HG03342 (cell line): ENCODE data around the gene LPA.
"Not testable (repeated sequence)": the region's sequence is repeated elsewhere in the genome, so short reads cannot be mapped to it uniquely, and the experiment has no call there.

ENCODE experiments used
- ATAC-seq: cut with Tn5 transposase; IDR thresholded peaks from one replicate; pipeline ENCODE4 v1.9.1; 2021; ENCODE audit warnings: mild to moderate bottlenecking, moderate library complexity; ENCODE audit not compliant: unreplicated experiment

LPA gene, protein sequence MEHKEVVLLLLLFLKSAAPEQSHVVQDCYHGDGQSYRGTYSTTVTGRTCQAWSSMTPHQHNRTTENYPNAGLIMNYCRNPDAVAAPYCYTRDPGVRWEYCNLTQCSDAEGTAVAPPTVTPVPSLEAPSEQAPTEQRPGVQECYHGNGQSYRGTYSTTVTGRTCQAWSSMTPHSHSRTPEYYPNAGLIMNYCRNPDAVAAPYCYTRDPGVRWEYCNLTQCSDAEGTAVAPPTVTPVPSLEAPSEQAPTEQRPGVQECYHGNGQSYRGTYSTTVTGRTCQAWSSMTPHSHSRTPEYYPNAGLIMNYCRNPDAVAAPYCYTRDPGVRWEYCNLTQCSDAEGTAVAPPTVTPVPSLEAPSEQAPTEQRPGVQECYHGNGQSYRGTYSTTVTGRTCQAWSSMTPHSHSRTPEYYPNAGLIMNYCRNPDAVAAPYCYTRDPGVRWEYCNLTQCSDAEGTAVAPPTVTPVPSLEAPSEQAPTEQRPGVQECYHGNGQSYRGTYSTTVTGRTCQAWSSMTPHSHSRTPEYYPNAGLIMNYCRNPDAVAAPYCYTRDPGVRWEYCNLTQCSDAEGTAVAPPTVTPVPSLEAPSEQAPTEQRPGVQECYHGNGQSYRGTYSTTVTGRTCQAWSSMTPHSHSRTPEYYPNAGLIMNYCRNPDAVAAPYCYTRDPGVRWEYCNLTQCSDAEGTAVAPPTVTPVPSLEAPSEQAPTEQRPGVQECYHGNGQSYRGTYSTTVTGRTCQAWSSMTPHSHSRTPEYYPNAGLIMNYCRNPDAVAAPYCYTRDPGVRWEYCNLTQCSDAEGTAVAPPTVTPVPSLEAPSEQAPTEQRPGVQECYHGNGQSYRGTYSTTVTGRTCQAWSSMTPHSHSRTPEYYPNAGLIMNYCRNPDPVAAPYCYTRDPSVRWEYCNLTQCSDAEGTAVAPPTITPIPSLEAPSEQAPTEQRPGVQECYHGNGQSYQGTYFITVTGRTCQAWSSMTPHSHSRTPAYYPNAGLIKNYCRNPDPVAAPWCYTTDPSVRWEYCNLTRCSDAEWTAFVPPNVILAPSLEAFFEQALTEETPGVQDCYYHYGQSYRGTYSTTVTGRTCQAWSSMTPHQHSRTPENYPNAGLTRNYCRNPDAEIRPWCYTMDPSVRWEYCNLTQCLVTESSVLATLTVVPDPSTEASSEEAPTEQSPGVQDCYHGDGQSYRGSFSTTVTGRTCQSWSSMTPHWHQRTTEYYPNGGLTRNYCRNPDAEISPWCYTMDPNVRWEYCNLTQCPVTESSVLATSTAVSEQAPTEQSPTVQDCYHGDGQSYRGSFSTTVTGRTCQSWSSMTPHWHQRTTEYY (N-terminal part only)

DNA sequence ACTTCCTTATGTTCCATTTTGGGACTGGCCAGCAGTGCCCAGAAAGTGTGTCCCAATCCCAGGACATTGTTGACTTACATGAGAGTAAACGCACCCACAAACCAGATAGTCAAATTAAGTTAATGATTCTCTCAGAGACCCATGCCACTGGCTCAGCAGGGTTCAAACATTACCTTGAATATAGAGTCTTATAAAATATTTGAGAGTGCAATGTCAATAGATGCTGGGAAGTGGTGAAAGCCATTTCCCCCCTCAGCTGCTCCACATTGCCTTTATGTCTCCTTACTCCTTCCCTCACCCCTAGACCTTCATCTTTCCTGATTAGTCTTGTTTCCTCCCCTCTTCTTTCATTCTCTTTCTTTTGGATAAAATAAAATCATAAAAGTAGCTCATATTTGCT lies at the start of gene LPA:
Gene LPA, minus strand, starts transcription at position 78 of the 400 bp plus-strand sequence. Its CDS starts 61 bp downstream, at position 17.
- not testable (repeated sequence) for ATAC-seq

DNA sequence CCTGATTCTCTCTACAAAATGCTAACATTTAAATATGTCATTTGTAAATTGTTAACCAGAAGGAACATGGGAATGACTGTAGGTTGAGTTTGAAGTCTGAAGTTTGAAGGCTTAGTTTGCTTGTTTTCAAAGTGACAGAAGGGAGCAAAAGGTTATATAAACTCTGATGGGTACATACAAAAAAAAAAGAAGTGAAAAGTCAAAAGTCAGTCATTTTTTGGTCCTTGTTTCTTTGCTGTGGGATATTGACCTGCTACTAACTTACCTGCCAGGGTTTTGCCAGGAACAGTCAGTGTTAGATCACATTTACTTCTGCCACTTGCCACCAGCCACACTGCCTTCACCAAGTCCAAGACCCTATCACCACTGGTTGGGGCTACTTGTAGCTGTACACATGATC lies 44.9 kb upstream of the LPA start:
- ATAC-seq: not testable (repeated sequence)

DNA sequence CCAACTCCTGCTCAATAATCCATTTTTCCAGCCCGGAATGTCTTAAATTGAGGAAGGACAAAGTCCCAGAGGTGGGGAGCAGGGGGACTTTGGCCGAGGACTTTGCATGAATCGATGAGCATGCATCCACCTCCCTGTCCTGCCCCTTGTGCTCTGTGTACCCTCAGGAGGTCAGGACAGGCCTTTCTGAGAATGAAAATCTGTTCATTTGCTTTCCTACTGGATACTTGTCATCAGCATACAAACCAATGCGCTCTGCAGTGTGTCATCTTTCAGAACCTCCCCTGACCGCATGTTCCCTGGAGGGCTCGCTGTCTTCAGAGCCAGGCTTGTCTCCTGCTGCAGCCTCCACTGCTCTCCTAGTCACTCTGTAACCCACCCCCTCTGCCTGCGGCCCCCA lies 40.6 kb upstream of the LPA start:
- ATAC-seq: not testable (repeated sequence)

DNA sequence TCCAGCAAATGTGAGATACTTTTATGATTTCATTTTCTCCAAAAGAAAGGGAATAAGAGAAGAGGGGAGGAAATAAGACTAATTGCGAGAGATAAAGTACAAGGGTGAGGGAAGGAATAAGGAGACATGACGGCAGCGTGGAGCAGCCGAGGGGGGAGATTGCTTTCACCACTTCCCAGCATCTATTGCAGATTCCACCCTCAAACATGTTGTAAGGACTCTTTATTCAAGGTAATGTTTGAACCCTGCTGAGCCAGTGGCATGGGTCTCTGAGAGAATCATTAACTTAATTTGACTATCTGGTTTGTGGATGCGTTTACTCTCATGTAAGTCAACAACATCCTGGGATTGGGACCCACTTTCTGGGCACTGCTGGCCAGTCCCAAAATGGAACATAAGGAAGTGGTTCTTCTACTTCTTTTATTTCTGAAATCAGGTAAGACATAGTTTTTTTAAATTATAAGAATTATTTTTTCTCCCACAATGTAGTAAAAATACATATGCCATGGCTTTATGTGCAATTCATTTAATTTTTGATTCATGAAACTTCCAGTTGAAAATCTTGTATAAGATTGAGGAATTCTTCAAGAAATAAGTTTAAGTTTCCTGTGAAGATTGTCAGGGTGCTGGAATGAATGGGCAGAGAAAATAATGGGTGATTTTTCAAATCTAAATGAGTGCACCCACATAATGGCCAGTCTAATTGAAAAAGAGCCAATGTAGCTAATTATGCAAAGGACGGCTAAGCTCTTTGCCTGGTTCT lies 38.0 kb upstream of the LPA start, which contains the start of gene PLG:
Gene PLG, plus strand, starts transcription at position 327 of the 763 bp plus-strand sequence. Its CDS starts 61 bp downstream, at position 388.
- ATAC-seq: not testable (repeated sequence)

DNA sequence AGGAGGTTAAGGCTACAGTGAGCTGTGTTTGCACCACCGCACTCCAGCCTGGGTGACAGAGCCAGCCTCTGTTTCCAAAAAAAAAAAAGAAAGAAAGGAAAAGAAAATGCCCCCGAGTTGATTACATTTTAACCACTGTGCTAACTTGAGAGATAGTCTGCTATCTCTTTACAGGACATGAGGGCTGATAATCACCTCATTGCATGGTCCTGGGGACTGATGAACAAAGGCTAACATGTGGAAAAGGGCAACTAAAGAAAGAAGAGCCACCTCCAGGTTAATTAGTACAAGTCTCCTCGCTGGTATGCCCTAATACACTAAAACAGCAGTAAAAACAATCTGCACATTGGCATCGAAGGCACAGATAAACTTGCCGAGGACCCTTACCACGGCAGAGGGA lies 33.8 kb upstream of the LPA start:
- no peak for ATAC-seq

DNA sequence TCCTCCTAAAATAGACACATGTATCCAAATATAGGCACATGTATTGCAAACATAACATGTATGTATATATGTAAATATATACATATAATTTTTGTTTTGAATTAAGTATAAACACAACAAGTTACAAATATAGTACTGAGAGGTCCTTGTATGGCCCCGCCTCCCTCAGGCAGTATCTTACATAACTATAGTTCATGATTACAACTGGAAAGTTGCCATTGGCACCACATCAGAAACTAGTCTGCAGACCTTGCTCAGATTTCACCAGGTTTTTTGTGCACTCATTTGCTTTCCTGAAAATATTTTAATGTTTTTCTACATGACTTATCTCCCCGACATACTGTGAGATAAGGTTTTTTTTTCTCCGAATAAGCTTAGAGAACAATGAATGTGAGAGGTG lies 32.8 kb upstream of the LPA start:
- not testable (repeated sequence) for ATAC-seq

DNA sequence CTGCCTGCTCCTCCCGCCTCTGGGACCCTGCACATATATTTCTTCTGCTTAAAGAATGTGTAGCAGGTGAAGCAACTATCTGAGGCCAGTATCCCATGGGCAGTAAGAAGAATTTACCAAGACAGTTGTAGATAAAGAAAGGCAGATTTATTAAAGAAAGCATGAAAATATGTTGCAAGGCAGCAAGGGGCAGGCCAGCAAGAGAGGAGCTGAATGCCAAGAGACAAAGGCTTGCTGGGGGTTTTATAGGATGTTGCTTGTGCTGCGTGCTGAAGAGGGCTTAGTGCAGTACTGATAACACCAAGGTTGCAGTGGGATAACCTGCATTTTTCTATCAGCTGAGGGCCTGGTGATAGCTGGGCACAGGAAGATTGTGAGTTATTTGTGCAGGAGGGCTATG lies 31.5 kb upstream of the LPA start:
- ATAC-seq: not testable (repeated sequence)

DNA sequence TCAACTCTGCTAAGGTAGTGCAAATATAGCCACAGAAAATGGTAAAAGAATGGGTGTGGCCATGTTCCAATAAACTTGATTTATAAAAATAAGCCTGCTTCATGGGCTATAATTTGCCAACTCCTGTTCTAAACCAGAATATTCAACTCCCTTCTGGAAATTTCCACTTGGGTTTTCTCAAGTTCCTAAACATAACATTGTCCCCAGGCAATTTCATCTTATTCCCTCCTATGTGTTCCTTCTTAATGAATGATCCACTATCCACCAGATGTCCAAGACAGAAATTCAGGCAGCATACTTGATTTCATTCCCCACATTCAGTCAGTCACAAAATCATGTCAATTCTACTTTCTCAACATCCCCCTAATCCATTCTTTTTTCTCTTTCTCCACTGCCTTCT lies 30.9 kb upstream of the LPA start:
- not testable (repeated sequence) for ATAC-seq

DNA sequence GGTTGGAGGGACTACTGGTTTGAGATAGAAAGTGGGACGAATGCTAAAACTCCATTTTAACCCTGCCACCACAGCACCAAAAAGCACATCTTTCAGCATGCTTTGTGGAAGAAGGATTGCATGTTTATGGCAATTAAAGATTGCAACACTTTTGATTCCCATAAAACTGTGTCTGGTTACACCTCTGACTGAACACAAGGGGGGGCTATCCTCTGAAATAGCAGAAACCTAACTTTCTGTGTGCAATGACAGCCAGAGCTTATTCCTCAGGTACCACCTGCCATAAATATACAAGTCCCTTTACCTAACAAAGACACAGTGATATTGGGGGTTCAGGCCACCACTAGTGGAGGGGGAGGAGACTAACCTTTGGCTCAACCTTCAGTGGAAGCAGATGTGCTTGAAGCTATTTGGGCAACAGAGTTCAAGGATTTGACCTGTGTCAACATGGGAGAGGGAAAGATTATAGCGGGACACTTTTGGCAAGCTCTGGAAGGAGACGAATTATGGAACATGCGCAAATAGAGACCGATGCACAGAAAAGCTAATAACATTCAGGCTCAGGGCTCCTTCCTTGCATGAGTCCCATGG lies 28.4 kb upstream of the LPA start:
- ATAC-seq: no peak

DNA sequence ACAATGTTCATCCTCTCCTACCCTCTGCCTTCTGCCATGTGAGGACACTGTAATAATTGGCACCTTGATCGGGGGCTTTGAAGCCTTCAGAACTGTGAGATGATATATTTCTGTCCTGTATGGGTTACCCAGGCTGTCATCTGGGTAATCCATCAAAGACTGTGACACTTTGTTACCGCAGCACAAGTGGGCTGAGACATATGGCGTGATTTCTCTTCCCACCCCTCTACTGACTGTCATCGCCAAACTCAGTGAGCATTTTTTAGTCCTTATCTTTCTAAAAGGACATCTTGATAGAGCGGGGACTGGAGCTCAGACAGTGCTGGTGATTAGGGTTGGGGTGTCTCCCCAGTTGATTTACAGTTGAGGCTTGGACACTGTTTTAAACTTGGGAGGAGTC lies 27.5 kb upstream of the LPA start:
- ATAC-seq: no peak

DNA sequence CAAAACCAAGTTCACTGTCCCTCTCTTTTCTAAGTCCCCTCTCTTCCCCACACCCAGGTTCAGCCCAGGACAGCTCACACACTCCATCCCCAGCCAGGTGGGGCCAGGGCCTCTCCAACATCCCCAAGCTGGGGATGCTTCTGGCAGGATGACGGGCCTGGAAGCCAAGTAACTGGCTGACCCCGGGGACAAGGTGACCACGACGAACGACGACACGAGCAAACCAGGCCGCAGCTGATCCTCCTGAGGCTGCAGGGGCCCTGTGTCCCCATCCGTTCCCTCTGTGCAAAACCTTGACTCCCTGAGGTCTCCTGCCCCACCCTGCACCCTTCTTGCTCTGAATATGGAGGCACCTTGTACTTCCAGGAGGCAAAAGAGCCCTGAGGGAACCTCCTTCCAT lies 26.4 kb upstream of the LPA start:
- no peak for ATAC-seq

DNA sequence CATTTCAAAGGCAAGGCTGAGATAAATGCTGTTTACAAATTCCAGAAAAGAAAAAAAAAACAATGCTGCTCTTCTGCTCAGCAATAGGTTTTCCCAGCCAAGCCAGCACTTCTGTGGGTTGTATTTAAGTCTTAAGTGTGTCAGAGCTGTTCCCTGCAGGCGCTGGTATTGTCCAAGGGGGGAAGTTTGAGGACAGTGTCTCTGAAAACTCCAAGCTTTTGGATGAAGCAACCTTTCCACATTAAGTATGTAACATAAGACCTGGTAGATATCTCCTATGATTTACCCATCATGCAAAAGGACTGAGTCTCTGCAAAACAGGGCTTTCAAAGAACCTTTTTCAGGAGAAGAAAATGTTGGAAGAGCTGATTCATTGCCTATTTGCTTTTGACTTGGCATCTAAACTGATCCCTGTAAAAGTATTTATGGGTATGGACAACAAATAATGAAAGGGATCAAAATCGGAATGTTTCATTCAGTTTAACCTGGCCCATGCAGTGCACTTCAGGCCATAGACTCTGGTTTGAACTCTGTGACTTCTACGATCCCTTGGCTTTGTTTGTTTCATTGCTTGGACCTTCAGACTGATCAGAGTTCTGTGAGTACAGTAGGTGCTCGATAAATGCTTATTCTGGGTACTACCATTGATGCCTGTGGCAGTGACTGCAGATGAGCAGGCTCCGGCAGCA lies 21.8 kb upstream of the LPA start:
- ATAC-seq: no peak

DNA sequence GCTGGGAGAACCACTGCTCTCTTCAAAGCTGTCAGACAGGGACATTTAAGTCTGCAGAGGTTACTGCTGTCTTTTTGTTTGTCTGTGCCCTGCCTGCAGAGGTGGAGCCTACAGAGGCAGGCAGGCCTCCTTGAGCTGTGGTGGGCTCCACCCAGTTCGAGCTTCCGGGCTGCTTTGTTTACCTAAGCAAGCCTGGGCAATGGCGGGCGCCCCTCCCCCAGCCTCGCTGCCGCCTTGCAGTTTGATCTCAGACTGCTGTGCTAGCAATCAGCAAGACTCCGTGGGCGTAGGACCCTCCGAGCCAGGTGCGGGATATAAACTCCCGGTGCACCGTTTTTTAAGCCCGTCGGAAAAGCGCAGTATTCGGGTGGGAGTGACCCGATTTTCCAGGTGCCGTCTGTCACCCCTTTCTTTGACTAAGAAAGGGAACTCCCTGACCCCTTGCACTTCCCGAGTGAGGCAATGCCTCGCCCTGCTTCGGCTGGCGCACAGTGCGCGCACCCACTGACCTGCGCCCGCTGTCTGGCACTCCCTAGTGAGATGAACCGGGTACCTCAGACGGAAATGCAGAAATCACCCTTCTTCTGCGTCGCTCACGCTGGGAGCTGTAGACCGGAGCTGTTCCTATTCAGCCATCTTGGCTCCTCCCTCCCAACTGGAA lies 21.2 kb upstream of the LPA start:
- ATAC-seq: not testable (repeated sequence)

DNA sequence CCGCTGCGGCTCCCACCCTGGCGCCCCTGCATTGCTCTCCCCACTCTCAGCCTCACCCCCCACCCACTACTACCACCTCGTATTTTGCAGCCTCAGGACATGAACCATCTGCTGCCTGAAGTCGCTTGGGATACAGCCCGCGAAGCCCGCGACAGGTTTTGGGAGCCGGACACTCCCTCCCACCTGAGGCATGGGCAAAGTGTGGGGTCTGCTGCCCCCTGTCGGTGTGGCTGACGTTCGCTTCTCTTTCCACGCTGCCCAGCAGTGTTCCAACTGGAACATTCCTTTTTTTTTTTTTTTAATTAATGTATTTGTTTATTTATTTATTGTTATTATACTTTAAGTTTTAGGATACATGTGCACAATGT lies 15.3 kb upstream of the LPA start:
- ATAC-seq: no peak

DNA sequence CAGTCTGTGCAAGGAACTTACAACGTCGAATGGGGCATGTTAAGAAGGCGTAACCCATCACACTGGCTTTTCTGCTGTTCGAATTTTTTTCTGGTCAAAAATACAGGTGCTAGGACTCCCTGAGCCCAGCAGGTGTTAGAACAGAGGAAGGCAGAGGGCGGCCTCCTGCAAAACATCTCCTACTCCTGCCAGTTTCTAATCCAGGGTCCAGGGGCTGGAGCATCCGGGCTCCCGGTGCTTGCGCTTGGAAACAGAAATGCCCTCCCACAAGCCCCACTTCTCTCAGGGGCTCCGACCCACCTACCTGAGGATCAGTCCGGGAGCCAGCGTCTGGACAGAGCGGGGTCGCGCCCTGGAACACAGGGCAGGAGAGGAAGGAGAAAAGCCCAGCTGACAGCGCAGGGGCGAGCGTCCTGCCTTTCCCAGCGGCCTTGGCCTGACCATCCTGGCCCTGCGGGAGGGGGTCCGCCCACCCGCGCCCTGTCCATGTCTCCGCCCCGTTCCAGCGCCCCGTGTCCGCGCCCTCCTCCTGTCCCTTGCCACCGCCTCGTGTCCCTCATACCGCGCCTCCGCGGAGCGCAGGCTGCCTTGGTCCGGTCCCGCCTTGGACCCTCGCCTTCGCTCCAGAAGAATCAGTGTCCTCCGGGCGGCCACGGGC lies 14.8 kb upstream of the LPA start:
- ATAC-seq: no peak

DNA sequence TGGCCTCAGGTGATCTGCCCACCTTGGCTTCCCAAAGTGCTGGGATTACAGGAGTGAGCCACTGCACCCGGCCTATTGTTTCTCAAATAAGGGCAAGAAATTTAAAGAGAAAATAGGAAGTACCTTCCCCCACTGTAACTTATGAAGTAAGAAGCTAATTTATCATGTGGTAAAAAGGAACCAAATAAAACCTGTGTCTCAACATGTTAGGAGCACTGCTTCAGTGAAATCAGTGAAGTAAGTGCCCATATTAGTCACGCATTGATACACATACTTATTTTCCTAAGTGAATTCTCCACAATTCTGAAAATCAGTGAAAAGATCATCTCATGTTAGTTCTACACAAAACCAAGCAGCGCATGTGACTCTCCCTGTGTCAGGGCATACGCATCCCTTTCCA lies 14.2 kb upstream of the LPA start:
- ATAC-seq: no peak

DNA sequence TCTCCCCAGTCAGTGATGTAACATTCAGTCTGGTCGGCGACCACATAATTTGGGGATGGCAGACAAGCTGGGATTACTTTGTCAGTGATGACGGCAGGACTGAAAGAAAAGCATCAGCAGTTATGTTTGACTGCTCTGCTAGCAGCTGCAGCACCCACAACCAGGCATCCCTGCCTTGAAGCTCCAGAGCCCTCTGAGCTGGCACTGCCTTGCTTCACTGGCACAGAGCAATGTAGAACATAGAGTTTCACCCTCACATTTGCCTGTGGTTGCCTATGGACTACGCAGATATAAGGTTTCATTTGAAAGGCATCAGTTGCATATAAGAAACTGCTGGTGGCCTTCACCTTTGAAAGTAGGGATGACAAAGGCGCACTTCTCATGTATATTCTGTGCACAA lies 12.3 kb upstream of the LPA start:
- not testable (repeated sequence) for ATAC-seq

DNA sequence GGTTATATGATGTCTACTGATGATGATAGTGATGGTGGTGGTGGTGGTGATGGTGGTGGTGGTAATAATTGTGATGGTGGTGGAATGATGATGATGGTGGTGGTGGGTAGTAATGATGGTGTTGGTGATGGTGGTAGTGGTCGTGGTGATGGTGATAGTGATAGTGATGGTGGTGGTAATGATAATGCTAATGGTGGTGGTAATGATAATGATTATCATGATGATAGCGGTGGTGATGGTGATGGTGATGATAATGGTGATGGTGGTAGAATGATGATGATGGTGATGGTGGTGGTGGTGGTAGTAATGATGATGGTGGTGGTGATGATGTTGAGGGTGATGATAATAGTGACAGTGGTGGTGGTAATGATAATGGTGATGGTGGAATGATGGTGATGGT lies 4.5 kb upstream of the LPA start:
- ATAC-seq: no peak
